HG03196 (cell line): Measurements from ENCODE around the gene RNF40.
A peak's percentile ranks its signal among the peaks of the same experiment; 100 is the strongest.

Experiments
- ATAC-seq: cut with Tn5 transposase; IDR thresholded peaks from one replicate; pipeline ENCODE4 v1.9.1; 2021; ENCODE audit not compliant: unreplicated experiment

RNF40 gene

GRCh38 chr16:30761427-30761927 lies 645 bp upstream of the RNF40 start:
- peak; percentile 26 for ATAC-seq

GRCh38 chr16:30762991-30763725 lies 1.0 kb downstream of the RNF40 start:
- no peak for ATAC-seq

GRCh38 chr16:30764086-30764485 lies 2.0 kb downstream of the RNF40 start:
- no peak for ATAC-seq

GRCh38 chr16:30764816-30765465 lies 2.8 kb downstream of the RNF40 start:
- ATAC-seq, result no peak

GRCh38 chr16:30766206-30766932 lies 4.2 kb downstream of the RNF40 start:
- ATAC-seq, result no peak

GRCh38 chr16:30766933-30767284 lies 4.8 kb downstream of the RNF40 start:
- no peak for ATAC-seq

GRCh38 chr16:30767767-30768465 lies 5.8 kb downstream of the RNF40 start:
- no peak for ATAC-seq

- no peak for ATAC-seq
Observed at GRCh38 chr16:30768583-30769181, 6.6 kb downstream of the RNF40 start.

GRCh38 chr16:30769379-30770089 lies 7.4 kb downstream of the RNF40 start:
- ATAC-seq, result no peak

GRCh38 chr16:30771726-30772125 lies 9.6 kb downstream of the RNF40 start:
- ATAC-seq, result no peak

GRCh38 chr16:30773826-30774225 lies 11.7 kb downstream of the RNF40 start:
- ATAC-seq, result no peak

- no peak for ATAC-seq
Observed at GRCh38 chr16:30774367-30775130, 12.4 kb downstream of the RNF40 start.

GRCh38 chr16:30775131-30775391 lies 12.9 kb downstream of the RNF40 start:
- ATAC-seq, result no peak

GRCh38 chr16:30775392-30776188 lies 13.5 kb downstream of the RNF40 start:
- ATAC-seq, result peak; percentile 47

- no peak for ATAC-seq
Observed at GRCh38 chr16:30777591-30778297, 15.6 kb downstream of the RNF40 start.

GRCh38 chr16:30778549-30779244 lies 16.6 kb downstream of the RNF40 start:
- ATAC-seq, result no peak

- no peak for ATAC-seq
Observed at GRCh38 chr16:30779596-30779995, 17.5 kb downstream of the RNF40 start.

- ATAC-seq, result no peak
Observed at GRCh38 chr16:30780021-30780420, 17.9 kb downstream of the RNF40 start.
